Measurements from ENCODE around the gene CHSY1.
"Not testable (repeated sequence)": the region's sequence is repeated elsewhere in the genome, so short reads cannot be mapped to it uniquely, and the experiment has no call there.

The CHSY1 gene

GRCh38 chr15:101131489-101132389, 120.1 kb downstream of the CHSY1 start:
- no peak for DNase-seq

- no peak for DNase-seq
Observed at GRCh38 chr15:101129851-101130380, 121.9 kb downstream of the CHSY1 start.

GRCh38 chr15:101128221-101129015, 123.4 kb downstream of the CHSY1 start:
- DNase-seq: no peak

GRCh38 chr15:101127506-101128076, 124.3 kb downstream of the CHSY1 start:
- peak; percentile 85 for DNase-seq

GRCh38 chr15:101126618-101127505, 125.0 kb downstream of the CHSY1 start:
- no peak for DNase-seq

GRCh38 chr15:101125881-101126428, 125.9 kb downstream of the CHSY1 start:
- DNase-seq: not testable (repeated sequence)
